ENCODE results near the gene TTC7B.

The TTC7B gene

DNA sequence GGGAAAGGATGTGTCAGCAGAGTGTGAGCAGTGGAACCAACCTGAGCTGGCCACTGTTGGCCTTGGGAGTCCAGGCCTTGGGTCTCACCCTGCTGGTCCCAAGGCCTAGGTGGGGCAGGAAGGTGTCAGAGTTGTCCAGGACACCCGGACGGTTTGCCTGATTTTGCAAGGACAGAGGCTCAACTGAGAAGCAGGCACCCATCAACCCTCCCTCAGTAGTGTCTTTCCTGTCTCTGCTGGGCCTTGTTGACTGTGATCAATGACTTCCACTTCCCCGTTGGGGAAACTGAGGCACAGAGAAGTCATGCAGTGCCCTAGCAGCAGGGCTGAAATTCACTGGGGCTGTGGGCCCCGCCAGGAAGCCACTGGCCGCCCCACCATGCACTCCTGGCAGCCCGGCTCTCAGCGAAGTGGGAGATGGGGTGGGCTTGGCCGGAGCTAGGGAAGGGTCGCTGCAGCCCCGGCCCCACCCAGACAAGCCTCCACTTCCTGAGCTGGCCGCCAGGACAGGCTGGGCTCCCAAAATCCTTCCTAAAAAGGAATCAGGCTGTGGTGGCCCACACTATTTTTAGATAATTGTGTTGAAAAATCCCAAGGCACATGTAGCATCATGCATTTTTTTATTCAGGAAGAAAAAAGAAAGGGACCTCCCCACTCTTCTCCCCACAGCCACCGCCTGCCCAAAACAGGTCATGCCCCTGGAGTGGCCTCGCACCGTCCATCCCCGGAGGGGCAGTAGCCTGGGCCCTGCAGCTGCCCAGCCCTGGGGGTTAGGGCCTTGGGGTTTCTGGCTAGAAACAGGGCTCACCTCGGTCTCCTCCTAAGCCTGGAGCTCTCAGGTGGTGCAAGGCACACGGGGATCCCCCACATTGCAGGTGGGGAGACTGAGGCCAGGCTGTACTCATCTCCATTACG, 292.0 kb downstream of the TTC7B start:
- H3K27ac ChIP-seq: no peak overlapping the region

DNA sequence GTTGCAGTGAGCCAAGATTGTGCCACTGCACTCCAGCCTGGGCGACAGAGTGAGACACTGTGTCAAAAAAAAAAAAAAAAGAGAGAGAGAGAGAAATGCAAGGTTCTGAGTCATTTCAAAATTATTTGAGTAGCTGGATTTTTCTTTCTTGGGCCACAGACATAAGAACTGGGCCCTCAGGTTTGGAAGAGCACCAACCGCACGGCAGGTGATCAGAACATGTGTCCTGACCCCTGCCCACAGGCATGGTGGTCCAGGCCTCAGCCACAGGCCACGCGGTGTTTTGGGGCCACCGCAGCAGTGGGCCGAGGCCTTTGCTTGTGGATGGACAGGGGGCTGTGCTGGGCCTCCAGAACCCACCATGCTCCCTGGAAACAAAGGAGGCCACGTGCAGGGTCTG, 292.7 kb downstream of the TTC7B start:
- TF ChIP-seq, protein P1, sequence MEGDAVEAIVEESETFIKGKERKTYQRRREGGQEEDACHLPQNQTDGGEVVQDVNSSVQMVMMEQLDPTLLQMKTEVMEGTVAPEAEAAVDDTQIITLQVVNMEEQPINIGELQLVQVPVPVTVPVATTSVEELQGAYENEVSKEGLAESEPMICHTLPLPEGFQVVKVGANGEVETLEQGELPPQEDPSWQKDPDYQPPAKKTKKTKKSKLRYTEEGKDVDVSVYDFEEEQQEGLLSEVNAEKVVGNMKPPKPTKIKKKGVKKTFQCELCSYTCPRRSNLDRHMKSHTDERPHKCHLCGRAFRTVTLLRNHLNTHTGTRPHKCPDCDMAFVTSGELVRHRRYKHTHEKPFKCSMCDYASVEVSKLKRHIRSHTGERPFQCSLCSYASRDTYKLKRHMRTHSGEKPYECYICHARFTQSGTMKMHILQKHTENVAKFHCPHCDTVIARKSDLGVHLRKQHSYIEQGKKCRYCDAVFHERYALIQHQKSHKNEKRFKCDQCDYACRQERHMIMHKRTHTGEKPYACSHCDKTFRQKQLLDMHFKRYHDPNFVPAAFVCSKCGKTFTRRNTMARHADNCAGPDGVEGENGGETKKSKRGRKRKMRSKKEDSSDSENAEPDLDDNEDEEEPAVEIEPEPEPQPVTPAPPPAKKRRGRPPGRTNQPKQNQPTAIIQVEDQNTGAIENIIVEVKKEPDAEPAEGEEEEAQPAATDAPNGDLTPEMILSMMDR (conservative IDR thresholded peaks at IDR 0.05): no peak
- no peak for TF ChIP-seq ZFX (IDR thresholded peaks at IDR 0.05)
- no peak overlapping the region for H3K27ac ChIP-seq

More for the DNA sequence above, 292.0 kb downstream of the TTC7B start:
- TF ChIP-seq, protein P1 (conservative IDR thresholded peaks at IDR 0.05): no peak
- TF ChIP-seq ZFX (IDR thresholded peaks at IDR 0.05): no peak

DNA sequence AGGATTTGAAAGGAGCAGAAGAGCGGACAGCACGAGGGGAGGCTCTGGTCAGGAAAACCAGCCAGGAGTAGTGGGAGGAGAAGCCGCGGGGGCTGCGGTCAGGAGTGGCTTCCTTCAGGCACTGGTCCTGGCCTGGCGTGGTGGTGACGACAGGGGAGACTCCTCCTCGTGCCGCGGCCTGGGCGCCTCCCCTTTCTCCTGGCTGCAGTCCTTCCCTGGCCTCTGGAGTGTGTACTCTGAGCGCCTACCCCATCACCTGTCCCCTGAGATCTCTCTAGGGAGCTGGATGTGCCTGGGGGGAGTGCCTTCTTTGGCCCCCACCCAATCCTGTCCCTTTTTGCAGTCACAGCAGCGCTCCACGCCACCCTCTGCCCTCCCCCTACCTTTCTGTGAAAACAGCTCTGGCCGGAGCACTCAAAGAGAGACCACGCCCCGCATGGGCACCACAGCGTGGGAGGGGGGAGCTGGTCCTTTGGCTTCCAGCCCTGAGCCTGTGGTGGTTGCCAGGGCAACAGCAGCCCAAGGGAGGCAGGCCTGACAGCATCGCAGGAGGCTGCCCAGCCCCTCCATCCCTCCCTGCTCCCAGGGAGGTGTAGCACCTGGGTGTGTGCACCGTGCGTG, 293.5 kb downstream of the TTC7B start:
- TF ChIP-seq, protein P1 (conservative IDR thresholded peaks at IDR 0.05): no peak
- TF ChIP-seq ZFX (IDR thresholded peaks at IDR 0.05): no peak
- no peak overlapping the region for H3K27ac ChIP-seq

DNA sequence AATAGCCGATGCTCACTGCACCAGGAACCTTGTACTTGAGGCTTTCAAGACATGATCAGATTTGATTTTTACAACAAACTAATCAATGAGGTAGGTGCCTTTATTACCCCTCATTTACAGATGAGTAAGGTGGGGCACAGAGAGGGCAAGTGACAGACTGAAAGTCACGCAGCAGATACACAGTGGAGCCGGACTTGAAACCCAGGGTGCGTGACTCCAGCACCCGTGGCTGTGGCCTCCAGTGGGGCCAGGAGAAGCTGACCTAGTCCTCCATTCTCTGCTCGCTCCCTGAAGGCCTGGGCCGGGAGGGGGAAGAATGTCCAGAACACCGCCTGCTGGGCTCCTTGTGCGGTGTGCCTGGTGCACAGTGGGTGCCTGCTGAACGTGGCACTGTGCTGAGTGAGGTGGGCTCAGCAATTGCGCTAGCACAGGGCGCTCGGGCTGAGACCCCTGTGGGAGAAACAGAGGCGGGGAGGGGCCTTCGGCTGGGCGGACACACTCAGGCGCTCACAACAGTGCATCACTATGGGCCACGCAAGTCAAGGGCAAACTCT, 294.2 kb downstream of the TTC7B start:
- peak overlapping the region; percentile 45; the same call in 1 of the 2 replicates for H3K27ac ChIP-seq
- TF ChIP-seq, protein P1 (conservative IDR thresholded peaks at IDR 0.05): no peak
- no peak for TF ChIP-seq ZFX (IDR thresholded peaks at IDR 0.05)

- TF ChIP-seq ZFX (IDR thresholded peaks at IDR 0.05): no peak
- TF ChIP-seq, protein P1 (conservative IDR thresholded peaks at IDR 0.05): no peak
- H3K27ac ChIP-seq: peak overlapping the region; percentile 45
Observed at GRCh38 chr14:90521084-90521929, 294.9 kb downstream of the TTC7B start.

DNA sequence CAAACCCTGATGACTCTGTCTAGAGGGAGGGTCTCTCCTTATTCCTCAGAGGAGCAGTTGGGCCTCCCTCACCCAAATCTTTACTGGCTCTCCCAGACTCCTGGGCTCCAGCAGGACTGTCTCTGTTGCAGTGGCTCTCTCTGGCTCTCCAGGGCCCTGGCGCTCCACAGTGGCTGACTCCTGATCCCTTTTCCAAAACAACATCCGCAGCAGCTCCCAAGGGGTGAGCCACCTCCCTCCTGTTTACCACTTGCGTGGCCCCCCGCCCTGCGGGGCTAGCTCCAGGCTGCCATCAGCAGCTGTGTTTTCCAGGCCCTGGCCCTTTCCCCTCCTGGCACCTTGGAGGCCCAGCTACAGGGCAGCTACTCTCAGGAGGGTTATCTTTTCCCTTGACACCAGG, 295.9 kb downstream of the TTC7B start:
- peak overlapping the region; percentile 45 for H3K27ac ChIP-seq
- TF ChIP-seq, protein P1 (conservative IDR thresholded peaks at IDR 0.05): no peak
- TF ChIP-seq ZFX (IDR thresholded peaks at IDR 0.05): no peak

Measured in C4-2B (cell line).